ENCODE data around the gene SCNN1G.

DNA sequence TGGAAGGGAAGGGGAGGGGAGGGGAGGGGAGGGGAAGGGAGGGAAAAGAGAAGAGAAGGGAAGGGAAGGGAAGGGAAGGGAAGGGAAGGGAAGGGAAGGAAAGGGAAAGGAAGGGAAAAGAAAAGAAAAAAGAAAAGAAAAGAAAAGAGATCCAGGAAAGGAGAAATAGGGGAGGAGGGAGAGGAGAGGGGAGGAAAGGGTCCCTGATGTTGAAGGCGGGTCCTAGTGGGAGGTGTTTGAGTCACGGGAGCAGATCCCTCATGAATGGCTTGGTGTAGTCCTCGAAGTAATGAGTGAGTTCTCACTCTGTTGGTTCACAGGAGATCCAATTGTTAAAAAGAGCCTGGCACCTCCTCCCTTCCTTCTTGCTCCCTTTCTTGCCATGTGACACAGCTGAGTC, 26.4 kb upstream of the SCNN1G start:
- TF ChIP-seq, protein P1, sequence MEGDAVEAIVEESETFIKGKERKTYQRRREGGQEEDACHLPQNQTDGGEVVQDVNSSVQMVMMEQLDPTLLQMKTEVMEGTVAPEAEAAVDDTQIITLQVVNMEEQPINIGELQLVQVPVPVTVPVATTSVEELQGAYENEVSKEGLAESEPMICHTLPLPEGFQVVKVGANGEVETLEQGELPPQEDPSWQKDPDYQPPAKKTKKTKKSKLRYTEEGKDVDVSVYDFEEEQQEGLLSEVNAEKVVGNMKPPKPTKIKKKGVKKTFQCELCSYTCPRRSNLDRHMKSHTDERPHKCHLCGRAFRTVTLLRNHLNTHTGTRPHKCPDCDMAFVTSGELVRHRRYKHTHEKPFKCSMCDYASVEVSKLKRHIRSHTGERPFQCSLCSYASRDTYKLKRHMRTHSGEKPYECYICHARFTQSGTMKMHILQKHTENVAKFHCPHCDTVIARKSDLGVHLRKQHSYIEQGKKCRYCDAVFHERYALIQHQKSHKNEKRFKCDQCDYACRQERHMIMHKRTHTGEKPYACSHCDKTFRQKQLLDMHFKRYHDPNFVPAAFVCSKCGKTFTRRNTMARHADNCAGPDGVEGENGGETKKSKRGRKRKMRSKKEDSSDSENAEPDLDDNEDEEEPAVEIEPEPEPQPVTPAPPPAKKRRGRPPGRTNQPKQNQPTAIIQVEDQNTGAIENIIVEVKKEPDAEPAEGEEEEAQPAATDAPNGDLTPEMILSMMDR (IDR thresholded peaks at IDR 0.05): no peak
- TF ChIP-seq EP300 (IDR thresholded peaks at IDR 0.05): no peak
